ENCODE measurements around the gene LY6G6F.

Gene LY6G6F

DNA sequence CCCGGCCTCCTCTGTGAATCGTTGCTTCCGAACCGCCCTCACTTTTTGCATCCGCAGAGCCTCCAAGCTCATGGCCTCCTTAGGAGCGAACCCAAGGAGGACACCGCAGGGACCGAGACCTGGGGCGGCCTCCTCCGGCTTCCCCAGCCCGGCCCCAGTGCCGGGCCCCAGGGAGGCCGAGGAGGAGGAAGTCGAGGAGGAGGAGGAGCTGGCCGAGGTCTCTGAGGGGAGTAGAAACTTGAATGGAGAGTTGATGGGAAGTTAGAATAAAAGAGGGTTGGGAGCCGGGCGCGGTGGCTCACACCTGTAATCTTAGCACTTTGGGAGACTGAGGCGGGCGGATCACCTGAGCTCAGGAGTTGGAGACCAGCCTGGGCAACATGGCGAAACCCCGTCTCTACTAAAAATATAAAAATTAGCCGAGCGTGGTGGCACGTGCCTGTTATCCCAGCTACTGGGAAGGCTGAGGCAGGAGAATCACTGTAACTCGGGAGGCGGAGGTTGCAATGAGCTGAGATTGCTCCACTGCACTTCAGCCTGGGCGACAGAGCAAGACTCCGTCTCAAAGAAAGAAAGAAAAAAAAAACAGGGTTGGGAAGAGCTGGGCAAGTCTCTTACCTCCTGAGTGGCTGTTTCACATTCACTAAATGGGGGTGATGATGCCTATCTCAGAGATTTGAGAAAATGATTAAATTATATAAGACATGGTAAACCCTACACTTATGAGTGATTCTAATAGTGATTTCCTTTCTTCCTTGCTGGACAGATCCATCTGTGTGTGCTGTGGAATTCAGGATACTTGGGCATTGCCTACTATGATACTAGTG is 33.9 kb downstream of the LY6G6F start:
- DNase-seq, result no peak

DNA sequence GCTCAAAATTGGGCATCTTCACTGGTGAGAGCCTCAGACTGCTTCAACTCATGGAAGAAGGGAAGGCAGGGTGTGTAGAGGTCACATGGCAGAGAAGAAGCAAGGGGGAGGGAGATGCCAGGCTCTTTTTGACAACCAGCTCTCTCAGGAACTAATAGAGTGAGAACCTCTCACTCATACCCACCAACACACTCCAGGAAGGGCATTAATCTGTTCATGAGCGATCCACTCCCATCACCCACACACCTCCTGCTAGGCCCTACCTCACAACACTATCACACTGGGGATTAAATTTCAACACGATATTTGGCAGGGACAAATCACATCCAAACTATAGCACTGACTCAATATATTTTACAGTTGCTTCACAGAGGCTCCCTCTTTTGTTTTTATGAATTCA is 35.1 kb downstream of the LY6G6F start:
- DNase-seq, result no peak

DNA sequence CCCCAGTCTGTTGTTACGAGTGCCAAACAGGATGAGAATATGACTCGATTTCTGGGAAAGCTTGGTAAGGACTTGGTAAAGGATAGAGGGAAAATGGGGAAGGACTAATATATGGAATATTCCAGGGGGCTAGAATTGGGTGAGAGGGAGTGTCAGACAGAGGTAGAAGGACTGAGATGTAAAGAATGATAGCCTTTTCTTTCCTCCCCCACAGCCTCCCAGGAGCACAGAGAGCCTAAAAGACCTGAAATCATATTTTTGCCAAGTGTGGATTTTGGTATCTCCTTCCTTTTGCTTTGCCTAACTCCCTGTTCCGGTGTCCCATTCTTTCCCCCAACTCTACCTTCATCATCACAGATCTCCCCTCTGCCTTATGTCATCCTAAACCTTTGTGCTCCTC is 36.2 kb downstream of the LY6G6F start:
- no peak for DNase-seq

DNA sequence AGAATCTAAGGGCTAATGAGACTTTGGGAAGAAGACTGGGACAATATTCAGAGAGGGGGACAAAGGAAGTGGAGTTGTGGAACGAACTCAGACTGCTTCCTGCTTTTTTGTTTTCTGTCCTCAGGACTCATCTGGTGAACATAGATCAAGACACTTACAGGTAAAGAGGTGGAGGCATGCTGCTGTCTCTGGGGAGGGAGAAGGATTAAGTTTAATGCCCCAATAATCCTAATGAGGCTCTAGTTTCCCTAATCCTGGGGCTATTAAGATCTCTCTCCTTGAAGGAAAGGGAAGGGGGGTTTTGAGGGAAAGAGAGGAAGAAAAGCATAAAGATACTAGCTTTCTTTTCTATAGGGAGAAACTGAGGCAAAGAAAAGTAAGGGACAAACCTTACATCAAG is 37.8 kb downstream of the LY6G6F start:
- DNase-seq, result no peak

DNA sequence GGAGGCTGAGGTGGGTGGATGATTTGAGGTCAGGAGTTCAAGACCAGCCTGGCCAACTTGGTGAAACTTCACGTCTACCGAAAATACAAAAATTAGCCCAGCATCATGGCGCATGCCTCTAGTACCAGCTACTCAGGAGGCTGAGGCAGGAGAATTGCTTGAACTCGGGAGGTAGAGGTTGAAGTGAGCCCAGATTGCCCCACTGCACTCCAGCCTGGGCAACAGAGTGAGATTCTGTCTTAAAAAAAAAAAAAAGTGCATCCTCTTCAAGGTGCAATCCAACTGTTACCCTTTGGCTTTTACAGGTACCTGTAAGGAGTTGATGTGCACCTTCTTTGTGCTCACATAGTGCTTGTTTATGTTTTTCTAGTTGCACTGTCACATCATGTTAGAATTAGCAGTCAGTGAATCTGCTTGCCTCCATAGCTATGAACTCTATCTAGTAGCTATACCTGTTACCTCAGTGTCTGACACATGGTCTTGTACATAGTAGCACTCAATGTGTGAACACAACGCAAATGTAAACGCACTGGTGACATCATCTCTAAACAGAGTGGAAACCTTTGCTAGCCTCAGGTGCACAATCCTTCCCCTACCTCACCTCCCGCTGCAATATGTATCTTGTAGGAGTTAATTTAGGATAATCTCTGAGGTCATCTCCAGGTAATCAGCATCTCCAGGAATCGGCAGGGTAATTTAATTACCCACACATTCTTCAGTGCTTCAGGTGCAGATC is 42.8 kb downstream of the LY6G6F start:
- DNase-seq, result no peak

DNA sequence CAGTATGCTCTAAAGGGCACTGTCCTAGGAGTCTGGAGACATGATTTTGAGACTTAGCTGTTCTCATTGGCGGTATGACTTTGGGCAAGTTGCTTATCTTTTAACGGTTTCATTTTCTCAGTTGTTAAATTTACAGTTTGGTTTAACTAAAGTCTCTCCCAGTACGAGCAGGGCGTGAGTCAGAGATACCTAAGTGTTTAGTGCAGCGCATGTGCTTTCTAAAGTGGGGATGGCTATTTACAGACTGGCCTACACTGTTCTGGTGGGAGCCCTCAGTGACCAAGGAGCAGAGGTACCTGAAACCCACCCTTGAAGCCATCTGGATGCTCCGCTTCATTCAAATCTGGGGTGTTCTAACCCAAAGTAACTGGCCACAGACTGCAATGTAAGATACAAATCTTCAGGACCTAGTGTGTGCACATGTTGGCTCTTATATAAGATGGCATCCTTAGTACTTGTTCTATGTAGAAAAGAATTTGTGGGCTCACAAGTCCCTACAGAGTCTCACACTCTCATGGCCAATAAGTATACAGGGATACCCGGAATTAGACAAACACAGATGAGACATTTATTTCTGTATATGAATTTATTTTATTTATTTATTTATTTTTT is 43.9 kb downstream of the LY6G6F start:
- no peak for DNase-seq

DNA sequence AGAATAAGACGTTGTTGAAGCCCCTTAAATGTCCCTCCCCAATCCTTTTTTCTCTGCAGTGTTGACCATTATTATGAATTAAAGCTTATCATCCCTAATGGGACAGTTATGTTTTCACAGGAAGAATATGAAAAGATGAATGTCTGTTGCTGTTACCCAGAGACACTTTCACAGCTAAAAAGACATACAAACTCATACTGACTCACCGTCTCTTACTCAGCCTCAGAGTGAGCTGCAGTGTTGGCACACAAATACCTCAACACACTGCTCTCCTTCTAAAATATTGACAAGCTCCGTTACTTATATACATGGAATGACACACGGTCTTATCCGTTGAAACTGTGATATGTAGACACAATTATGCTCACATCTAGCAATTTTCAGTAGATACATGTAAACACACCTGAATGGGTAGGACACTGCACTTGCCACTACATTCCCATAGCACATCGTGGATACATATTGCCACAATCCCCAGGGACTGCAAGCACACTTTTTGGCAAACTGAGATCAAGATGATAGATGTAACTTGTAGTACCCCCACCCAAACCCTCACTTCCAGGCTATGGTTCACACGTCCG is 46.2 kb downstream of the LY6G6F start:
- no peak for DNase-seq

DNA sequence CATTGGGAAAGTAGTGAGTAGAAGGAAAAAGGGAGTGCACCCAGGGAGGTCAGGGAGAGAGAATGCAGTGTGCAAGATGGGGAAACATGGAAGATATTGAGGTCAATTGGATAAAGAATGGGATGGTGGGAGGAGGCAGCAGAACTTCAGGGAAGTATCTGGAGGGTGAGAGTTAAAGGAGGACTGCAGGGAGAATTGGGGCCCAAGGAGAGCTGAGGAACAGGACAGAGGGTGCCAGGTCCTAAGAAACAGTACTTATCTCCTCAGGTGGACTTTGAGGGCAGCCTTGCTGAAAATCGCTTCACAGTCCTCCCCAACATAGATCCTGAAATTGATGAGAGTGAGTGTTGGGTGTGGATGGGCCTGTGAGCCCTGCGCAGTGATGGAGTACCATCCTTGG is 51.6 kb downstream of the LY6G6F start:
- DNase-seq, result no peak
